ENCODE results near the gene TPSAB1.
"Not testable (repeated sequence)": the region's sequence is repeated elsewhere in the genome, so short reads cannot be mapped to it uniquely, and the experiment has no call there.

Gene TPSAB1

GRCh38 chr16:1225051-1225451, 15.5 kb upstream of the TPSAB1 start, which contains the start of gene TPSG1:
Gene TPSG1, minus strand, starts transcription at chr16:1225268. Its CDS starts 16 bp downstream, at chr16:1225252.
- H3K4me3 ChIP-seq (replicated peaks; ENCODE audit: low read depth, low read length), result no peak within 1 kb of the TSS
- TF ChIP-seq CTCF (IDR thresholded peaks at IDR 0.05; ENCODE audit: low read depth, low read length, missing control alignments), result no peak
- no peak for DNase-seq (ENCODE audit: extremely low read depth, low read depth)

GRCh38 chr16:1225728-1226311, 14.7 kb upstream of the TPSAB1 start:
- H3K4me3 ChIP-seq (replicated peaks; ENCODE audit: low read depth, low read length); DNase-seq (ENCODE audit: extremely low read depth, low read depth): not testable (repeated sequence)

GRCh38 chr16:1226692-1227091, 13.8 kb upstream of the TPSAB1 start:
- H3K4me3 ChIP-seq (replicated peaks; ENCODE audit: low read depth, low read length); DNase-seq (ENCODE audit: extremely low read depth, low read depth): not testable (repeated sequence)

- not testable (repeated sequence) for DNase-seq (ENCODE audit: extremely low read depth, low read depth); H3K4me3 ChIP-seq (replicated peaks; ENCODE audit: low read depth, low read length)
Measured at GRCh38 chr16:1228227-1228626, 12.3 kb upstream of the TPSAB1 start.

- not testable (repeated sequence) for DNase-seq (ENCODE audit: extremely low read depth, low read depth); H3K4me3 ChIP-seq (replicated peaks; ENCODE audit: low read depth, low read length)
Measured at GRCh38 chr16:1229476-1229875, 11.0 kb upstream of the TPSAB1 start.

- DNase-seq (ENCODE audit: extremely low read depth, low read depth), result not testable (repeated sequence)
Measured at GRCh38 chr16:1230084-1230470, 10.4 kb upstream of the TPSAB1 start, which contains the start of gene TPSB2. Gene TPSB2, minus strand, starts transcription at chr16:1230184. Its CDS starts 233 bp downstream, at chr16:1229951.

GRCh38 chr16:1230471-1231212, 9.9 kb upstream of the TPSAB1 start:
- DNase-seq (ENCODE audit: extremely low read depth, low read depth); H3K4me3 ChIP-seq (replicated peaks; ENCODE audit: low read depth, low read length): not testable (repeated sequence)

More at GRCh38 chr16:1230084-1230470, 10.4 kb upstream of the TPSAB1 start, which contains the start of gene TPSB2:
- not testable (repeated sequence) for H3K4me3 ChIP-seq (replicated peaks; ENCODE audit: low read depth, low read length)

GRCh38 chr16:1231301-1231700, 9.2 kb upstream of the TPSAB1 start:
- DNase-seq (ENCODE audit: extremely low read depth, low read depth); H3K4me3 ChIP-seq (replicated peaks; ENCODE audit: low read depth, low read length): not testable (repeated sequence)

GRCh38 chr16:1232049-1232748, 8.3 kb upstream of the TPSAB1 start:
- not testable (repeated sequence) for H3K4me3 ChIP-seq (replicated peaks; ENCODE audit: low read depth, low read length); DNase-seq (ENCODE audit: extremely low read depth, low read depth)

GRCh38 chr16:1236659-1237058, 3.8 kb upstream of the TPSAB1 start:
- DNase-seq (ENCODE audit: extremely low read depth, low read depth); H3K4me3 ChIP-seq (replicated peaks; ENCODE audit: low read depth, low read length): not testable (repeated sequence)

GRCh38 chr16:1237990-1238389, 2.5 kb upstream of the TPSAB1 start:
- H3K4me3 ChIP-seq (replicated peaks; ENCODE audit: low read depth, low read length), result no peak overlapping the region
- DNase-seq (ENCODE audit: extremely low read depth, low read depth), result no peak
- no peak for TF ChIP-seq CTCF (IDR thresholded peaks at IDR 0.05; ENCODE audit: low read depth, low read length, missing control alignments)

- not testable (repeated sequence) for H3K4me3 ChIP-seq (replicated peaks; ENCODE audit: low read depth, low read length); DNase-seq (ENCODE audit: extremely low read depth, low read depth)
Measured at GRCh38 chr16:1238909-1239308, 1.6 kb upstream of the TPSAB1 start.

- not testable (repeated sequence) for DNase-seq (ENCODE audit: extremely low read depth, low read depth)
Measured at GRCh38 chr16:1239575-1239974, 930 bp upstream of the TPSAB1 start.

GRCh38 chr16:1241081-1241480, 576 bp downstream of the TPSAB1 start:
- not testable (repeated sequence) for DNase-seq (ENCODE audit: extremely low read depth, low read depth); H3K4me3 ChIP-seq (replicated peaks; ENCODE audit: low read depth, low read length)

More at GRCh38 chr16:1239575-1239974, 930 bp upstream of the TPSAB1 start:
- not testable (repeated sequence) for H3K4me3 ChIP-seq (replicated peaks; ENCODE audit: low read depth, low read length)

- H3K4me3 ChIP-seq (replicated peaks; ENCODE audit: low read depth, low read length); DNase-seq (ENCODE audit: extremely low read depth, low read depth): not testable (repeated sequence)
Measured at GRCh38 chr16:1243363-1243762, 2.9 kb downstream of the TPSAB1 start.

Data from HFF-Myc (cell line).